ENCODE measurements around the gene TGFB1.
A peak's percentile ranks its signal among the peaks of the same experiment; 100 is the strongest.

The TGFB1 gene

DNA sequence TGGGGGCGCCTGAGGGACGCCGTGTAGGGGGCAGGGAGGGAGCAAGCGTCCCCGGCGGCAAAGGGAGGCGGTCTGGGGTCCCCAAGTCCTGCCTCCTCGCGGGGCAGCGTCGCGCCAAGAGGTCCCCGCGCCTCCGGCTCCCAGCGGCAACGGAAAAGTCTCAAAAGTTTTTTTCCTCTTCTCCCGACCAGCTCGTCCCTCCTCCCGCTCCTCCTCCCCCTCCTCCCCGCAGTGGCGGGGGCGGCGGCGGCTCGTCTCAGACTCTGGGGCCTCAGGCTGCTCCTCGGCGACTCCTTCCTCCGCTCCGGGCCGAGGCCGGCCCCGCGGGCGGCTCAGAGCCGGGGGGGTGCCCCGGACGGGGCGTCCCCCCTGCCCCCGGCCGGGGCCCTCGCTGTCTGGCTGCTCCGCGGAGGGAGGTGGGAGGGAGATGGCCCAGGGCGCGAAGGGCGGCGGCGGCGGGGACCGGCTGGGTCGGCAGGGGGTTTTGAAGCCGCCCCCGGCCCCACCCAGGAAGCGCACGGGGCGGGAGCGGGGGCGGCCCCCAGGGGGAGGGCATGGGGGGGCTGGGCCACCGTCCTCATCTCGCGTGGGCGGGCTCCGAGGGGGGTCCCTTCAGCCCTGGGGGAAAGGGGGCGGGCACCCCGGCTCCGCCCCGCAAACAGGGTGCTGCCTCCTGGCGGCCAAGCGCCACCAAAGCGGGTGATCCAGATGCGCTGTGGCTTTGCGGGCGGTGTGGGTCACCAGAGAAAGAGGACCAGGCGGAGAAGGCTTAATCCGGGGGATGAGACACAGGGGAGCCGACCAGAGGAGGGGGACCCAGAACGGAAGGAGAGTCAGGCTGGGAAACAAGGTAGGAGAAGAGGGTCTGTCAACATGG lies at the start of gene TGFB1:
TGFB1 (minus strand) TSS at position 457 of the 877 bp plus-strand sequence. CDS start 878 bp downstream, outside the sequence.
- peak within 1 kb of the TSS; percentile 72 for H3K27ac ChIP-seq

GRCh38 chr19:41402010-41402409 lies 48.3 kb upstream of the TGFB1 start:
- Histone ChIP-seq H3K4me3 (IDR thresholded peaks at IDR 0.05; ENCODE audit: insufficient read depth, low read depth, low read length) (no peak overlapping the region), H3K27me3 (ENCODE audit: insufficient read depth, low read depth) (no peaks in the 10 kb centered on the region), H3K9ac (no peak overlapping the region), H3K27ac (no peak overlapping the region; the same call in 1 of the 2 replicates), H2AFZ (ENCODE audit: low read depth) (no peak overlapping the region), H3K79me2 (ENCODE audit: insufficient read depth, low read depth) (peaks cover 30% of the 10 kb centered on the region), H4K20me1 (ENCODE audit: insufficient read depth) (no peaks in the 10 kb centered on the region), H3K36me3 (ENCODE audit: insufficient read depth) (no peaks in the 10 kb centered on the region), H3K4me2 (no peak overlapping the region), H3K4me1 (ENCODE audit: low read depth, poor library complexity, severe bottlenecking) (peaks cover 19% of the 10 kb centered on the region)
- TF ChIP-seq CTCF (conservative IDR thresholded peaks at IDR 0.05; ENCODE audit: low read depth, low read length): no peak

More for the DNA sequence above, at the start of gene TGFB1:
- H3K9ac ChIP-seq: peak within 1 kb of the TSS; percentile 86
- H3K4me1 ChIP-seq (ENCODE audit: low read depth, poor library complexity, severe bottlenecking): peaks cover 31% of the 10 kb centered on the region
- no peaks in the 10 kb centered on the region for H3K27me3 ChIP-seq (ENCODE audit: insufficient read depth, low read depth)
- H3K36me3 ChIP-seq (ENCODE audit: insufficient read depth): no peaks in the 10 kb centered on the region; the same call in 1 of the 2 replicates
- peak; percentile 88 for TF ChIP-seq CTCF (conservative IDR thresholded peaks at IDR 0.05; ENCODE audit: low read depth, low read length)
- H3K79me2 ChIP-seq (ENCODE audit: insufficient read depth, low read depth): peaks cover 45% of the 10 kb centered on the region
- peak within 1 kb of the TSS; percentile 70 for H2AFZ ChIP-seq (ENCODE audit: low read depth)
- H3K4me3 ChIP-seq (IDR thresholded peaks at IDR 0.05; ENCODE audit: insufficient read depth, low read depth, low read length): peak within 1 kb of the TSS; percentile 29
- no peaks in the 10 kb centered on the region for H4K20me1 ChIP-seq (ENCODE audit: insufficient read depth)
- peak within 1 kb of the TSS; percentile 95 for H3K4me2 ChIP-seq

DNA sequence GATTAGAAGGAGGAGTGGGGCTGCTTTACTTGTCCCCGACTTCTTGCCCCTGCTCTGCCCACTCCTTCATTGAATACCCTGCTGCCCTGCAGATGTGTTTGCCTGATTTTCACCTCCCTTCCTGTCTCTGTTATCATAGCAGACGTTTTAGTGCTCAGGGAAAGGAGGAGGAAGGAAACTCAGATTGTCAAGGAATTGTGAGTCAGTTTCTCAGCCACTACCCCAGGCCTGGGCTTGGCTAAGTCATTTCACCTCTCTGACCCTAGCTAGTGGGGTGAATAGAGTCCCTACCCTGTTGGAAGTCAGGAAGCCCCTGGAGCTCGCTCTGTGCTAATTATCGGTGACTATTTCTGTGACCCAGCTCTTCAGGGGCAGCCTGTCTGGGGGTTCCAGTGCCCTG lies 47.8 kb upstream of the TGFB1 start:
- Histone ChIP-seq H3K4me3 (IDR thresholded peaks at IDR 0.05; ENCODE audit: insufficient read depth, low read depth, low read length) (no peak overlapping the region), H3K4me2 (no peak overlapping the region), H3K27ac (no peak overlapping the region), H3K4me1 (ENCODE audit: low read depth, poor library complexity, severe bottlenecking) (peaks cover 14% of the 10 kb centered on the region), H3K36me3 (ENCODE audit: insufficient read depth) (no peaks in the 10 kb centered on the region), H2AFZ (ENCODE audit: low read depth) (no peak overlapping the region), H3K27me3 (ENCODE audit: insufficient read depth, low read depth) (no peaks in the 10 kb centered on the region), H3K9ac (no peak overlapping the region), H3K79me2 (ENCODE audit: insufficient read depth, low read depth) (peaks cover 34% of the 10 kb centered on the region), H4K20me1 (ENCODE audit: insufficient read depth) (no peaks in the 10 kb centered on the region)
- no peak for TF ChIP-seq CTCF (conservative IDR thresholded peaks at IDR 0.05; ENCODE audit: low read depth, low read length)

DNA sequence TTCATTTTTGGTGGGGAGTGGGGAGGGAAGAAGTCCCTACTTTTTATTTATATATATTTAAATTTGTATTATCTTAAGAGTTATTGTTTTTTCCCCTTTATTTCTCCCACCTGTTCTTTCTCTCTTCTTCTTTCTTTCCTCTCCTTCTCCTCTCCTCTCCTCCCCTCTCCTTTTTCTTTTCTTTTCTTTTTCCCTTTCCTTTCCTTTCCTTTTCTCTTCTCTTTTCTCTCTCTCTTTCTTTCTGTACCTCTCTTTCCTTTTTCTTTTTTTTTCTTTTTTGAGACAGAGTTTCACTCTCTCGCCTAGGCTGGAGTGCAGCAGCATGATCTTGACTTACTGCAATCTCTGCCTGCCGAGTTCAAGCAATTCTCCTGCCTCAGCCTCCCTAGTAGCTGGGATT lies 45.8 kb upstream of the TGFB1 start:
- H3K79me2 ChIP-seq (ENCODE audit: insufficient read depth, low read depth): peaks cover 54% of the 10 kb centered on the region
- no peak overlapping the region for H3K27ac ChIP-seq
- no peak for TF ChIP-seq CTCF (conservative IDR thresholded peaks at IDR 0.05; ENCODE audit: low read depth, low read length)
- no peak overlapping the region; the same call in 1 of the 2 replicates for H3K4me2 ChIP-seq
- H3K4me3 ChIP-seq (IDR thresholded peaks at IDR 0.05; ENCODE audit: insufficient read depth, low read depth, low read length): no peak overlapping the region
- H2AFZ ChIP-seq (ENCODE audit: low read depth): no peak overlapping the region
- peaks cover 34% of the 10 kb centered on the region for H3K4me1 ChIP-seq (ENCODE audit: low read depth, poor library complexity, severe bottlenecking)
- no peaks in the 10 kb centered on the region for H4K20me1 ChIP-seq (ENCODE audit: insufficient read depth)
- no peaks in the 10 kb centered on the region for H3K27me3 ChIP-seq (ENCODE audit: insufficient read depth, low read depth)
- no peaks in the 10 kb centered on the region for H3K36me3 ChIP-seq (ENCODE audit: insufficient read depth)
- no peak overlapping the region for H3K9ac ChIP-seq
